Measurements from ENCODE around the gene NOMO2.
"Not testable (repeated sequence)": the region's sequence is repeated elsewhere in the genome, so short reads cannot be mapped to it uniquely, and the experiment has no call there.

DNA sequence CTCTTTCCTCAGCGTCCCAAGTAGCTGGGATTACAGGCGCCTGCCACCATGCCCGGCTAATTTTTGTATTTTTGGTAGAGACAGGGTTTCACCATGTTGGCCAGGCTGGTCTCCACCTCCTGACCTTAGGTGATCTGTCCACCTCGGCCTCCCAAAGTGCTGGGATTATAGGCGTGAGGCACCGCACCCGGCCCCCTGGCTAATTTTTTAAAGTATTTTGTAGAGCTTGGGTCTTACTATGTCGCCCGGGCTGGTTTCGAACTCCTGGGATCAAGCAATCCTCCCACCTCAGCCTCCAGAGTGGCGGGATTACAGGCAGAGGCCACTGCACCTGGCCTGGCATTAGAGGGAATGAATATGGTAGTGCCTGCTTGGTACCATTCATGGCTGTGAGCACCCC is 33.9 kb upstream of the NOMO2 start:
- not testable (repeated sequence) for TF ChIP-seq POLR2A (IDR thresholded peaks at IDR 0.05)
- TF ChIP-seq, protein P1, sequence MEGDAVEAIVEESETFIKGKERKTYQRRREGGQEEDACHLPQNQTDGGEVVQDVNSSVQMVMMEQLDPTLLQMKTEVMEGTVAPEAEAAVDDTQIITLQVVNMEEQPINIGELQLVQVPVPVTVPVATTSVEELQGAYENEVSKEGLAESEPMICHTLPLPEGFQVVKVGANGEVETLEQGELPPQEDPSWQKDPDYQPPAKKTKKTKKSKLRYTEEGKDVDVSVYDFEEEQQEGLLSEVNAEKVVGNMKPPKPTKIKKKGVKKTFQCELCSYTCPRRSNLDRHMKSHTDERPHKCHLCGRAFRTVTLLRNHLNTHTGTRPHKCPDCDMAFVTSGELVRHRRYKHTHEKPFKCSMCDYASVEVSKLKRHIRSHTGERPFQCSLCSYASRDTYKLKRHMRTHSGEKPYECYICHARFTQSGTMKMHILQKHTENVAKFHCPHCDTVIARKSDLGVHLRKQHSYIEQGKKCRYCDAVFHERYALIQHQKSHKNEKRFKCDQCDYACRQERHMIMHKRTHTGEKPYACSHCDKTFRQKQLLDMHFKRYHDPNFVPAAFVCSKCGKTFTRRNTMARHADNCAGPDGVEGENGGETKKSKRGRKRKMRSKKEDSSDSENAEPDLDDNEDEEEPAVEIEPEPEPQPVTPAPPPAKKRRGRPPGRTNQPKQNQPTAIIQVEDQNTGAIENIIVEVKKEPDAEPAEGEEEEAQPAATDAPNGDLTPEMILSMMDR (IDR thresholded peaks at IDR 0.05) = not testable (repeated sequence)
